GM12878 (cell line): ENCODE data around the gene KLRK1. TPM values are rescaled to one million over a fixed set of nuclear protein-coding genes. Genes with fewer than 3 reads are reported as not detected.

ENCODE experiments used
- ATAC-seq: fragments of 200-7000 bp; cut with Tn5 transposase; 3 replicates; pipeline ENCODE4 v1.9.1; 2020; ENCODE audit warnings: mild to moderate bottlenecking, moderate library complexity
- BruUV-seq: library from RNA; stranded (reverse); fragments of 400-500 nt; replicated peaks from 2 replicates; lab custom pipeline; 2021; lab: Mats Ljungman, UMichigan
- CTCF ChIA-PET: fragments of 300-600 bp; sonication (Branson Sonifier 250); formaldehyde crosslinking; extraction: SDS; loops from one replicate; lab custom pipeline; 2021; ENCODE audit warnings: inconsistent platforms; lab: Yijun Ruan, JAX
- POLR2A ChIA-PET: fragments of 350-600 bp; formaldehyde crosslinking; extraction: SDS; loops from one replicate; lab custom pipeline; 2021; ENCODE audit warnings: inconsistent platforms; lab: Charles Lee
- RAD21 ChIA-PET: fragments of 300-600 bp; sonication (Branson Sonifier 250); formaldehyde crosslinking; loops from one replicate; lab custom pipeline; 2023; ENCODE audit warnings: antibody characterized with exemption; ENCODE audit not compliant: unreplicated experiment; lab: Charles Lee
- SMC1A ChIA-PET: fragments of 300-600 bp; sonication (Branson Sonifier 250); formaldehyde crosslinking; loops from one replicate; lab custom pipeline; 2023; ENCODE audit not compliant: unreplicated experiment, uncharacterized antibody; lab: Charles Lee
- DNase-seq: peaks from one replicate; pipeline ENCODE4 v3.0.0-alpha.2; 2011; ENCODE audit warnings: low read depth, low spot score
- FAIRE-seq: peaks from 3 replicates; lab custom pipeline; 2011; peaks lifted over from hg19 to GRCh38; lab: Jason Lieb, UNC
- H2AFZ ChIP-seq: 2 replicates; pipeline ENCODE4 v1.6.0; 2011; ENCODE audit warnings: low read depth, low read length, control low read depth; ENCODE audit not compliant: control insufficient read depth
- H3K27ac ChIP-seq: 2 replicates; pipeline ENCODE4 v1.5.1; 2011; ENCODE audit warnings: control low read depth; ENCODE audit not compliant: control insufficient read depth, insufficient read depth
- H3K27me3 ChIP-seq, 2 experiments: replicated peaks in 1 of 2; 2 replicates each; pipeline versions ENCODE4 v1.6.0 to v1.6.1; 2011; ENCODE audit warnings: low read length in 1 of 2; ENCODE audit not compliant: control insufficient read depth in 2 of 2, insufficient read depth in 2 of 2
- H3K36me3 ChIP-seq, 2 experiments: 2 replicates each; pipeline ENCODE4 v1.5.1; 2011; ENCODE audit warnings: low read length in 1 of 2; ENCODE audit not compliant: control insufficient read depth in 2 of 2, insufficient read depth in 2 of 2
- H3K4me1 ChIP-seq: 2 replicates; pipeline ENCODE4 v1.6.1; 2011; ENCODE audit warnings: mild to moderate bottlenecking, low read length, moderate library complexity, mixed read lengths; ENCODE audit not compliant: control insufficient read depth, insufficient read depth
- H3K4me2 ChIP-seq: 2 replicates; pipeline ENCODE4 v1.6.0; 2011; ENCODE audit warnings: control low read depth; ENCODE audit not compliant: control insufficient read depth, insufficient read depth
- H3K4me3 ChIP-seq: fragments of 200-600 bp; sonication (generic); 2 replicates; pipeline ENCODE4 v1.5.1; 2016
- H3K79me2 ChIP-seq: 2 replicates; pipeline ENCODE4 v1.6.0; 2011; ENCODE audit warnings: low read length; ENCODE audit not compliant: control insufficient read depth, insufficient read depth
- H3K9ac ChIP-seq: 2 replicates; pipeline ENCODE4 v1.8.0; 2011; ENCODE audit warnings: low read length, control low read depth, mixed read lengths; ENCODE audit not compliant: control insufficient read depth, insufficient read depth
- H3K9me3 ChIP-seq: replicated peaks from 3 replicates; pipeline ENCODE4 v1.5.1; 2011; ENCODE audit warnings: mild to moderate bottlenecking, low read length; ENCODE audit not compliant: control insufficient read depth, insufficient read depth
- H4K20me1 ChIP-seq: 2 replicates; pipeline ENCODE4 v1.6.0; 2011; ENCODE audit not compliant: control insufficient read depth, insufficient read depth
- BHLHE40 ChIP-seq, 2 experiments: fragments of 450-650 bp in 1 of 2; IDR thresholded peaks; 2 replicates each; pipeline ENCODE4 v1.6.1; 2011 to 2017; ENCODE audit warnings: low read depth in 2 of 2, borderline replicate concordance in 1 of 2, improper control_type of control experiment in 1 of 2, low read length in 1 of 2, mild to moderate bottlenecking in 1 of 2
- FOXK2 ChIP-seq: fragments of 450-650 bp; IDR thresholded peaks from 2 replicates; pipeline ENCODE4 v1.6.1; 2017; ENCODE audit warnings: mild to moderate bottlenecking, moderate library complexity
- RBBP5 ChIP-seq: fragments of 200-600 bp; sonication (generic); conservative IDR thresholded peaks from 2 replicates; pipeline ENCODE4 v1.6.1; 2016
- RFX5 ChIP-seq: IDR thresholded peaks from 2 replicates; pipeline ENCODE4 v1.6.1; 2011; ENCODE audit warnings: low read depth, low read length, improper control_type of control experiment
- RUNX3 ChIP-seq: IDR thresholded peaks from 2 replicates; pipeline ENCODE4 v1.6.1; 2012; ENCODE audit warnings: low read length, inconsistent platforms
- SMC3 ChIP-seq: IDR thresholded peaks from 2 replicates; pipeline ENCODE4 v1.6.1; 2011; ENCODE audit warnings: low read length, improper control_type of control experiment, borderline replicate concordance
- SPI1 ChIP-seq: IDR thresholded peaks from 2 replicates; pipeline ENCODE4 v1.6.1; 2011; ENCODE audit warnings: low read depth, mild to moderate bottlenecking, low read length, moderate library complexity, borderline replicate concordance; ENCODE audit not compliant: insufficient read depth
- TARDBP ChIP-seq: IDR thresholded peaks from 2 replicates; pipeline ENCODE4 v1.6.1; 2016; ENCODE audit warnings: borderline replicate concordance
- ZNF622 ChIP-seq: fragments of 450-650 bp; IDR thresholded peaks from 2 replicates; pipeline ENCODE4 v1.6.1; 2017; ENCODE audit warnings: mild to moderate bottlenecking, inconsistent platforms
- whole genome bisulfite sequencing: methylation state at CpG from one replicate; pipeline ENCODE4 v1.1.6; 2016; ENCODE audit warnings: low lambda C conversion rate; ENCODE audit not compliant: insufficient replicate concordance, insufficient coverage; ENCODE audit errors: missing lambda C conversion rate; 5-methylcytosine and 5-hydroxymethylcytosine counted together
- in situ Hi-C: fragments of 300-500 bp; cut with MboI; formaldehyde crosslinking; loops from 9 replicates; pipeline ENCODE4 v1.14.3; 2018; ENCODE audit warnings: mixed read lengths
- intact Hi-C: fragments of 100-400 bp; cut with micrococcal nuclease; formaldehyde crosslinking; loops from one replicate; pipeline ENCODE4 v1.14.2; 2022; ENCODE audit not compliant: unreplicated experiment
- polyA plus RNA-seq, 11 experiments: library from polyadenylated mRNA; depleted of rRNA in 4 of 11; unstranded in 6 of 11; stranded (reverse) in 5 of 11; fragments of >200 nt; fragmentation: Nextera tagmentation in 4 of 11; fragmentation: Illumina TruSeq in 1 of 11; extraction: Ambion mirVana in 4 of 11; extraction: Trizol in 1 of 11; gene quantifications; 1 replicate in 1 of 11; 2 replicates in 10 of 11; pipeline versions ENCODE4 v1.2.1 to v1.2.3, GENCODE V29; 2011 to 2016; ENCODE audit warnings: inconsistent platforms in 2 of 11, missing spikeins in 2 of 11, low read depth in 1 of 11
- total RNA-seq, 4 experiments: library from RNA; depleted of rRNA in 3 of 4; stranded (reverse); fragments of >200 nt in 3 of 4; fragmentation: Illumina TruSeq in 1 of 4; extraction: Trizol in 1 of 4; gene quantifications; 2 replicates each; pipeline versions ENCODE4 v1.2.1 to v1.2.3, GENCODE V29; 2013 to 2021
- TF ChIP-seq, protein P1 (sequence below): IDR thresholded peaks from 2 replicates; pipeline ENCODE4 v1.6.1; 2012; ENCODE audit warnings: mild to moderate bottlenecking, low read depth, low read length
- TF ChIP-seq, protein P2 (sequence below): fragments of 450-650 bp; conservative IDR thresholded peaks from 2 replicates; pipeline ENCODE4 v1.6.1; 2017; ENCODE audit warnings: mild to moderate bottlenecking, moderate library complexity

The KLRK1 gene
- total and polyA plus RNA-seq, 10 of the 15 experiments (the other 5 are each of a cell fraction or from before 2014, with no cell fraction given), result 0.27 to 2.0 (median 0.99) TPM

DNA sequence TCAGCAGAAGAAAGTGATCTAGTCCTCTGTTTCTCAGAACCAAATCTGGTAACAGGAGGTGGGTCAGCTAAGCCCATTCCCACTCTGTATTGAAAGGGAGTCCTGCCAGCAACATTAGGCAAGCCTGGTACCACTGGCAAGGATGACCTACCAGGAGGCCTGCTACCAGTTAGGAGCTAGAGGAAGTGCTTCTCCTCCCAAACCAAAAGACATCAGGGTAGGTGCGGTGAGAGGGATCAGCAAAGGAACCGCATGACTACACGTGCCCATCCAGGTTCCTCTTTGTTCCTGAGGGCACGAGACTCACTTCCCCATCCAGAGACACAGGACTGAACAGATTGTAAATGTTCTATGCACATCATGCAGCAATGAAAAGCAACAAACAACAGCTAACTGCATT lies 16.9 kb upstream of the KLRK1 start:
- ChIA-PET CTCF (interaction anchor here (1.1 kb wide), 1 partner anchor 40 kb away, joined by 3 read pairs; no protein-coding TSS in a partner anchor), SMC1A (interaction anchor here (1.1 to 1.9 kb wide), 3 partner anchors 14 to 45 kb away, joined by 3 to 6 read pairs (median 3); no protein-coding TSS in a partner anchor), POLR2A (interaction anchor here (0.7 kb wide), 1 partner anchor 135 kb away, joined by 3 read pairs; no protein-coding TSS in a partner anchor), RAD21 (interaction anchor here (0.5 to 0.8 kb wide), 2 partner anchors 40 to 44 kb away, joined by 4 to 5 read pairs; no protein-coding TSS in a partner anchor)
- Histone ChIP-seq H3K27ac (no peak overlapping the region), H3K36me3 (no peaks in the 10 kb centered on the region), H3K27me3 (no peaks in the 10 kb centered on the region), H3K4me1 (no peaks in the 10 kb centered on the region; the same call in 1 of the 2 replicates), H3K4me2 (no peak overlapping the region), H3K9ac (no peak overlapping the region), H3K9me3 (no peaks in the 10 kb centered on the region; the same call in 2 of the 3 replicates), H4K20me1 (no peaks in the 10 kb centered on the region), H3K4me3 (no peak overlapping the region), H3K79me2 (no peaks in the 10 kb centered on the region), H2AFZ (peak overlapping the region; percentile 23)
- DNase-seq (no peak), FAIRE-seq (no peak), ATAC-seq (no peak)
- intact Hi-C loops (no loop called here), in situ Hi-C loops (no loop called here)
- WGBS, result 8% methylated on average over 4 of the region's 4 CpGs
- TF ChIP-seq TARDBP (no peak), SPI1 (peak; percentile 41; the same call in 1 of the 2 replicates), BHLHE40 (IDR thresholded peaks at IDR 0.05; ENCODE audit: borderline replicate concordance in 1 of 2, low read depth in 2 of 2, low read length in 1 of 2) (peak; percentile 31 to 63; a peak in 2 of 4 replicates), FOXK2 (no peak)
- BruUV-seq, result no TSS peak

DNA sequence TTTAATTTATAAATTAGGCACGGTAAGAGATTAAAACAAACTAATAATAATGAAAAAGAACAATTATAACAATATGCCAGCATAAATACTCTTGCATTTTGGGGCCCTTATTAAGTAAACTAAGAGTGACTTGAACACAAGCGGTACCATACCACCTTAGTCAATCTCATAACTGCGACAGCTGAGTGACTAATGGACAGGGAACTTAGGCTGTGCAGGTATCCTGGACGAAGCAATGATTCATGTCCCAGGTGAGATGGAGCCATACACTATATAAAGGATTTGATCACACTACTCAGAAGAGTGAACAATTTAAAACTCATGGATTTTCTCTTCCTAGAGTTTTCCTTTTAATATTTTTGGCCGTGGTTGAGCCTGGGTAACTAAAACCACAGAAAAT lies 15.5 kb upstream of the KLRK1 start:
- WGBS, result 71% methylated on average over 5 of the region's 5 CpGs
- H3K79me2 ChIP-seq, result no peaks in the 10 kb centered on the region
- H3K4me1 ChIP-seq, result no peaks in the 10 kb centered on the region
- intact Hi-C loops, result no loop called here
- BruUV-seq, result no TSS peak
- no peaks in the 10 kb centered on the region; the same call in 2 of the 3 replicates for H3K9me3 ChIP-seq
- FAIRE-seq (no peak), DNase-seq (no peak), ATAC-seq (no peak)
- H4K20me1 ChIP-seq, result no peaks in the 10 kb centered on the region
- no peaks in the 10 kb centered on the region for H3K27me3 ChIP-seq
- H3K9ac ChIP-seq, result no peak overlapping the region
- no peak overlapping the region for H2AFZ ChIP-seq
- ChIA-PET SMC1A (interaction anchor here (0.7 kb wide), 1 partner anchor 39 kb away, joined by 3 read pairs; no protein-coding TSS in a partner anchor), CTCF (no interaction called here), POLR2A (no interaction called here), RAD21 (interaction anchor here (1.0 kb wide), 1 partner anchor 73 kb away, joined by 7 read pairs; no protein-coding TSS in a partner anchor)
- H3K27ac ChIP-seq, result no peak overlapping the region
- H3K36me3 ChIP-seq, result no peaks in the 10 kb centered on the region
- in situ Hi-C loops, result no loop called here
- H3K4me2 ChIP-seq, result no peak overlapping the region
- no peak overlapping the region for H3K4me3 ChIP-seq
- no peak for TF ChIP-seq RBBP5
- no peak for TF ChIP-seq RFX5
- TF ChIP-seq, protein P1, sequence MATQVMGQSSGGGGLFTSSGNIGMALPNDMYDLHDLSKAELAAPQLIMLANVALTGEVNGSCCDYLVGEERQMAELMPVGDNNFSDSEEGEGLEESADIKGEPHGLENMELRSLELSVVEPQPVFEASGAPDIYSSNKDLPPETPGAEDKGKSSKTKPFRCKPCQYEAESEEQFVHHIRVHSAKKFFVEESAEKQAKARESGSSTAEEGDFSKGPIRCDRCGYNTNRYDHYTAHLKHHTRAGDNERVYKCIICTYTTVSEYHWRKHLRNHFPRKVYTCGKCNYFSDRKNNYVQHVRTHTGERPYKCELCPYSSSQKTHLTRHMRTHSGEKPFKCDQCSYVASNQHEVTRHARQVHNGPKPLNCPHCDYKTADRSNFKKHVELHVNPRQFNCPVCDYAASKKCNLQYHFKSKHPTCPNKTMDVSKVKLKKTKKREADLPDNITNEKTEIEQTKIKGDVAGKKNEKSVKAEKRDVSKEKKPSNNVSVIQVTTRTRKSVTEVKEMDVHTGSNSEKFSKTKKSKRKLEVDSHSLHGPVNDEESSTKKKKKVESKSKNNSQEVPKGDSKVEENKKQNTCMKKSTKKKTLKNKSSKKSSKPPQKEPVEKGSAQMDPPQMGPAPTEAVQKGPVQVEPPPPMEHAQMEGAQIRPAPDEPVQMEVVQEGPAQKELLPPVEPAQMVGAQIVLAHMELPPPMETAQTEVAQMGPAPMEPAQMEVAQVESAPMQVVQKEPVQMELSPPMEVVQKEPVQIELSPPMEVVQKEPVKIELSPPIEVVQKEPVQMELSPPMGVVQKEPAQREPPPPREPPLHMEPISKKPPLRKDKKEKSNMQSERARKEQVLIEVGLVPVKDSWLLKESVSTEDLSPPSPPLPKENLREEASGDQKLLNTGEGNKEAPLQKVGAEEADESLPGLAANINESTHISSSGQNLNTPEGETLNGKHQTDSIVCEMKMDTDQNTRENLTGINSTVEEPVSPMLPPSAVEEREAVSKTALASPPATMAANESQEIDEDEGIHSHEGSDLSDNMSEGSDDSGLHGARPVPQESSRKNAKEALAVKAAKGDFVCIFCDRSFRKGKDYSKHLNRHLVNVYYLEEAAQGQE, result no peak
- no peak for TF ChIP-seq RUNX3
- no peak for TF ChIP-seq ZNF622
- TF ChIP-seq SMC3, result no peak
- TF ChIP-seq, protein P2, sequence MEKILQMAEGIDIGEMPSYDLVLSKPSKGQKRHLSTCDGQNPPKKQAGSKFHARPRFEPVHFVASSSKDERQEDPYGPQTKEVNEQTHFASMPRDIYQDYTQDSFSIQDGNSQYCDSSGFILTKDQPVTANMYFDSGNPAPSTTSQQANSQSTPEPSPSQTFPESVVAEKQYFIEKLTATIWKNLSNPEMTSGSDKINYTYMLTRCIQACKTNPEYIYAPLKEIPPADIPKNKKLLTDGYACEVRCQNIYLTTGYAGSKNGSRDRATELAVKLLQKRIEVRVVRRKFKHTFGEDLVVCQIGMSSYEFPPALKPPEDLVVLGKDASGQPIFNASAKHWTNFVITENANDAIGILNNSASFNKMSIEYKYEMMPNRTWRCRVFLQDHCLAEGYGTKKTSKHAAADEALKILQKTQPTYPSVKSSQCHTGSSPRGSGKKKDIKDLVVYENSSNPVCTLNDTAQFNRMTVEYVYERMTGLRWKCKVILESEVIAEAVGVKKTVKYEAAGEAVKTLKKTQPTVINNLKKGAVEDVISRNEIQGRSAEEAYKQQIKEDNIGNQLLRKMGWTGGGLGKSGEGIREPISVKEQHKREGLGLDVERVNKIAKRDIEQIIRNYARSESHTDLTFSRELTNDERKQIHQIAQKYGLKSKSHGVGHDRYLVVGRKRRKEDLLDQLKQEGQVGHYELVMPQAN, result no peak
